ENCODE results near the gene ATG10.

Gene ATG10

GRCh38 chr5:82297711-82298110 lies 325.9 kb downstream of the ATG10 start:
- in situ Hi-C loops (cut with MboI; ENCODE audit: low sequenced_read_pairs), result no loop called here

GRCh38 chr5:82298668-82299067 lies 326.8 kb downstream of the ATG10 start:
- in situ Hi-C loops (cut with MboI; ENCODE audit: low sequenced_read_pairs), result no loop called here

- in situ Hi-C loops (cut with MboI; ENCODE audit: low sequenced_read_pairs), result no loop called here
These were observed 329.4 kb downstream of the ATG10 start for GRCh38 chr5:82301190-82301589.
